Measurements from ENCODE around the gene DEFB123. TPM values are rescaled to one million over a fixed set of nuclear protein-coding genes. Genes with fewer than 3 reads are reported as not detected.
"Not testable (repeated sequence)": the region's sequence is repeated elsewhere in the genome, so short reads cannot be mapped to it uniquely, and the experiment has no call there.

Gene DEFB123
- total RNA-seq, 1 donor from 2014 or later: not detected

- no peaks in the 10 kb centered on the region for H3K9me3 ChIP-seq
- DNase-seq (ENCODE audit: low spot score in 2 of 2): no peak
- no peaks in the 10 kb centered on the region for H3K4me1 ChIP-seq
- H3K4me3 ChIP-seq: no peak overlapping the region
- no peak overlapping the region for H3K27ac ChIP-seq
- H3K27me3 ChIP-seq: no peaks in the 10 kb centered on the region
- H3K36me3 ChIP-seq: no peaks in the 10 kb centered on the region
- intact Hi-C loops (cut with DNase I): no loop called here
- no peak for TF ChIP-seq CTCF (IDR thresholded peaks at IDR 0.05)
These were observed 30.4 kb upstream of the DEFB123 start for GRCh38 chr20:31410011-31410410.

- no peak for DNase-seq (ENCODE audit: low spot score in 2 of 2)
- Histone ChIP-seq H3K27ac (no peak overlapping the region), H3K27me3 (no peaks in the 10 kb centered on the region), H3K9me3 (no peaks in the 10 kb centered on the region), H3K4me3 (no peak overlapping the region), H3K4me1 (no peaks in the 10 kb centered on the region), H3K36me3 (no peaks in the 10 kb centered on the region)
- intact Hi-C loops (cut with DNase I): no loop called here
- no peak for TF ChIP-seq CTCF (IDR thresholded peaks at IDR 0.05)
These were observed 26.1 kb upstream of the DEFB123 start for GRCh38 chr20:31414381-31414780.

DNA sequence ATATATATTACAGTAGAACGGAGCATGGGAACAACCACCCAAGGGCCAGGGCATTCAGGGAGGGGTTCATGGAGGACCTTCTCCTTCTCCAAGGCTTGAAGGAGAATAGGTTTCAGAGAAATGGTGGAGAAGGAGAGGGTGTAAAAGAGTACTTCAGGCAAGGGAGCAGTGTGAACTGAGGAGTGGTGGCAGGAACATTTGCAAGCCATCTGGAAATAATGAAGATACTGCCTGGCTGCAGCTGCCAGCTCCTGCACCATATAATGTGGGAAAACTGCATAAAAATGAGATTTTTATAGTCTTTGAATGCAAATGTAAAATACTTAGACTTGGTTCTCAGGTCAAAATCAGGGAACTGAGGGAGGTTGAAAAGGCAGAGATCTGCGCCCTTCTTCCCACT, 24.8 kb upstream of the DEFB123 start:
- Histone ChIP-seq H3K27ac (no peak overlapping the region), H3K4me3 (no peak overlapping the region), H3K36me3 (no peaks in the 10 kb centered on the region), H3K4me1 (no peaks in the 10 kb centered on the region), H3K9me3 (no peaks in the 10 kb centered on the region), H3K27me3 (no peaks in the 10 kb centered on the region)
- intact Hi-C loops (cut with DNase I): no loop called here
- TF ChIP-seq CTCF (IDR thresholded peaks at IDR 0.05): no peak
- no peak for DNase-seq (ENCODE audit: low spot score in 2 of 2)

DNA sequence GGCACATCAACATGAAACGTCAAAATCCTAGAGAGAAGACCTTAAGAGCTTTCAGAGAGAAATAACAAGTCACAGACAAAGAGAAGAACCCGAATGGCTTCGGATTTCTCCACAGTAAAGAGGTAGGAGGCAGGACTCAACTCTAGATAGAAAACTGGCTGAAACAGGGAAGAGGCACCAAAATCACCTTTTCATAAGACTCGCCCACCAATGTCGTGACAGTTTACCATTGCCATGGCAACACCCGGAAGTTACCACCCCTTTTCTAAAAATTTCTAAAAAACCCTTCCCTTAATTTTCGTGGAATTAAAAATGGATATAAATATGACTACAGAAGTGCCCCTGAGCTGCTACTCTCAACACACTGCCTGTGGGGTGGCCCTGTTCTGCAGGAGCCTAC, 22.1 kb upstream of the DEFB123 start:
- TF ChIP-seq CTCF (IDR thresholded peaks at IDR 0.05): no peak
- no peak for DNase-seq (ENCODE audit: low spot score in 2 of 2)
- no peak overlapping the region for H3K27ac ChIP-seq
- no peaks in the 10 kb centered on the region for H3K4me1 ChIP-seq
- no peaks in the 10 kb centered on the region for H3K36me3 ChIP-seq
- H3K4me3 ChIP-seq: no peak overlapping the region
- H3K27me3 ChIP-seq: no peaks in the 10 kb centered on the region
- no peaks in the 10 kb centered on the region for H3K9me3 ChIP-seq
- intact Hi-C loops (cut with DNase I): no loop called here

DNA sequence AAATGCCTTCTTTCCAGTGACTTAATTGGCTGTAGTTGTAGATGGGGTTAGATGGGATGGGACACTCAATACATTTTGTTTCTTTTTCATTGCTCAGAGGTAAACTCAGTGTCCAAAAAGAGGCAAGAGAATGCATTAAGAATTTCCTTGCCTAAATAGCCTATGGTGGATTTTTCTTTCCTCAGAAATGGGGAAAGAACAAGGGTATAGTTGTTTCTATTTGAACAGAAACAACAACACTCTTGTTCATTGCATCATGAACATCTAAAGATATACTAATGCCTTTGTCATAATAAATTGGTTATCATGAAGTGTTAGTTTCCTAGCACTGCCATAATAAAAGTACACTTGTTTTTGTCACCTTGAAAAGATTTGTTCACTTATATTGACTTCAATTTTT, 14.6 kb upstream of the DEFB123 start:
- Histone ChIP-seq H3K27me3 (no peaks in the 10 kb centered on the region), H3K27ac (no peak overlapping the region), H3K4me3 (no peak overlapping the region), H3K36me3 (no peaks in the 10 kb centered on the region), H3K9me3 (peaks cover 0 to 8% of the 10 kb centered on the region in 2 donors), H3K4me1 (no peaks in the 10 kb centered on the region)
- no peak for TF ChIP-seq CTCF (IDR thresholded peaks at IDR 0.05)
- intact Hi-C loops (cut with DNase I): no loop called here
- no peak for DNase-seq (ENCODE audit: low spot score in 2 of 2)

DNA sequence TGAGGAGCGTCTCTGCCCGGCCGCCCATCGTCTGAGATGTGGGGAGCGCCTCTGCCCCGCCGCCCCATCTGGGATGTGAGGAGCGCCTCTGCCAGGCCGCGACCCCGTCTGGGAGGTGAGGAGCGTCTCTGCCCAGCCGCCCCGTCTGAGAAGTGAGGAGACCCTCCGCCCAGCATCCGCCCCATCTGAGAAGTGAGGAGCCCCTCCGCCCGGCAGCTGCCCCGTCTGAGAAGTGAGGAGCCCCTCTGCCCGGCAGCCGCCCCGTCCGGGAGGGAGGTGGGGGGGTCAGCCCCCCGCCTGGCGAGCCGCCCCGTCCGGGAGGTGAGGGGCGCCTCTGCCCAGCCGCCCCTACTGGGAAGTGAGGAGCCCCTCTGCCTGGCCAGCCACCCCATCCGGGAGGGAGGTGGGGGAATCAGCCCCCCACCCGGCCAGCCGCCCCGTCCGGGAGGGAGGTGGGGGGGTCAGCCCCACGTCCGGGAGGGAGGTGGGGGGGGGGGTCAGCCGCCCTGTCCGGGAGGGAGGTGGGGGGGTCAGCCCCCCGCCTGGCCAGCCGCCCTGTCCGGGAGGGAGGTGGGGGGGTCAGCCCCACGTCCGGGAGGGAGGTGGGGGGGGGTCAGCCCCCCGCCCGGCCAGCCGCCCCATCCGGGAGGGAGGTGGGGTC, 13.4 kb upstream of the DEFB123 start:
- H3K4me3 ChIP-seq; DNase-seq (ENCODE audit: low spot score in 2 of 2); H3K27ac ChIP-seq; H3K9me3 ChIP-seq; H3K27me3 ChIP-seq; intact Hi-C loops (cut with DNase I); H3K4me1 ChIP-seq; H3K36me3 ChIP-seq: not testable (repeated sequence)

DNA sequence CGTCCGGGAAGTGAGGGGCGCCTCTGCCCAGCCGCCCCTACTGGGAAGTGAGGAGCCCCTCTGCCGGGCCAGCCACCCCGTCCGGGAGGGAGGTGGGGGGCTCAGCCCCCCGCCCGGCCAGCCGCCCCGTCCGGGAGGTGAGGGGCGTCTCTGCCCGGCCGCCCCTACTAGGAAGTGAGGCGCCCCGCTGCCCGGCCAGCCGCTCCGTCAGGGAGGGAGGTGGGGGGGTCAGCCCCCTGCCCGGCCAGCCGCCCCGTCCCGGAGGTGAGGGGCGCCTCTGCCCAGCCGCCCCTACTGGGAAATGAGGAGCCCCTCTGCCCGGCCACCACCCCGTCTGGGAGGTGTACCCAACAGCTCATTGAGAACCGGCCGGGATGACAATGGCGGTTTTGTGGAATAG, 12.9 kb upstream of the DEFB123 start:
- H3K27me3 ChIP-seq; intact Hi-C loops (cut with DNase I); H3K27ac ChIP-seq; H3K36me3 ChIP-seq; DNase-seq (ENCODE audit: low spot score in 2 of 2); H3K9me3 ChIP-seq; H3K4me1 ChIP-seq; H3K4me3 ChIP-seq: not testable (repeated sequence)
